Measurements from ENCODE around the gene FFAR1. TPM values are rescaled to one million over a fixed set of nuclear protein-coding genes. Genes with fewer than 3 reads are reported as not detected.

Gene FFAR1
- total RNA-seq, 4 donors from 2014 or later: not detected

- DNase-seq (ENCODE audit: low spot score in 2 of 2): no peak
- TF ChIP-seq CTCF (IDR thresholded peaks at IDR 0.05): no peak
- TF ChIP-seq POLR2A (IDR thresholded peaks at IDR 0.05): no peak
- intact Hi-C loops (cut with DNase I; ENCODE audit: low total_unique reads): no loop called here
- WGBS, 2 donors: 93 to 96% methylated on average over 2 of the region's 2 CpGs
- H3K4me3 ChIP-seq (ENCODE audit: low read depth, poor library complexity, severe bottlenecking): no peak overlapping the region
These were observed 45.7 kb upstream of the FFAR1 start for GRCh38 chr19:35301961-35302360.

DNA sequence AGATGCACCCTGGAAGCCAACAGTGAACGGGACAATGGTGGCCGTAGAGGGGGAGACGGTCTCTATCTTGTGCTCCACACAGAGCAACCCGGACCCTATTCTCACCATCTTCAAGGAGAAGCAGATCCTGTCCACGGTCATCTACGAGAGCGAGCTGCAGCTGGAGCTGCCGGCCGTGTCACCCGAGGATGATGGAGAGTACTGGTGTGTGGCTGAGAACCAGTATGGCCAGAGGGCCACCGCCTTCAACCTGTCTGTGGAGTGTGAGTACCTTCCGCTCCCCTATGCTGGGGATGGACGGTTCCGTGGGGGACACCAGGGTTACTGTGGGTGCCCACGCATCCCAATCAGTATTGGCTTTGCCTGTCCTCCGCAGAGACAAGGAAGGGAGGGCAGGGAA lies 45.3 kb upstream of the FFAR1 start:
- DNase-seq (ENCODE audit: low spot score in 2 of 2): no peak
- intact Hi-C loops (cut with DNase I; ENCODE audit: low total_unique reads): no loop called here
- TF ChIP-seq POLR2A (IDR thresholded peaks at IDR 0.05): no peak
- TF ChIP-seq CTCF (IDR thresholded peaks at IDR 0.05): no peak
- no peak overlapping the region for H3K4me3 ChIP-seq (ENCODE audit: low read depth, poor library complexity, severe bottlenecking)
- WGBS, 2 donors: 81 to 85% methylated on average over 14 to 16 of the region's 16 CpGs

DNA sequence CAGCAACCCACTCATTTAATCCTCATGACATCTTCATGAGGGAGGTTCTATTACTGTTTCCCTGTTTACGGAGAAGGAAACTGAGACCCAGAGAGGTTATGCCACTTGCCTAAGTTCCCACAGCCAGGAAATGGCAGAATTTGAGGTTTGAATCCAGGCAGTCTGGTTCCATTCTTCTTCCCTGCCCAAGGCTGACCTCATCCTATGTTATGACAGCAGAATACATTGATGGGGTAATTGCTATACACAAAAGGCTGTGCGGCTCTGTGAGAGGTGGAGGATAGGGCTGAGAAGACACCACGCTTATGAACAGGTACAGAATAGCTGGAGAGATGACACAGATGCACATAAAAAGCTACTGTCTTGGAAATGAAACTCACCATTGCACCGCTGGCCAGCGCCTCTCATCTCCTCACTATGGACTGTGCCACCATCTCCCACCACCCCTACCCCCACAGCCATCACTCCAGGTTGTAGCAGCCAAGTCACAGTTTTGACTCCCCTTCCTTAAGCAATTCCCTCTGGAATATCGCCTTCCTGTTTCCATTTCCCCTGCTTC lies 44.3 kb upstream of the FFAR1 start:
- H3K4me3 ChIP-seq (ENCODE audit: low read depth, poor library complexity, severe bottlenecking): no peak overlapping the region
- no peak for DNase-seq (ENCODE audit: low spot score in 2 of 2)
- WGBS, 2 donors: 83 to 85% methylated on average over 6 of the region's 6 CpGs
- intact Hi-C loops (cut with DNase I; ENCODE audit: low total_unique reads): no loop called here
- no peak for TF ChIP-seq POLR2A (IDR thresholded peaks at IDR 0.05)
- TF ChIP-seq CTCF (IDR thresholded peaks at IDR 0.05): no peak

GRCh38 chr19:35304036-35304435 lies 43.7 kb upstream of the FFAR1 start:
- DNase-seq (ENCODE audit: low spot score in 2 of 2): no peak
- WGBS, 2 donors: 85 to 86% methylated on average over 11 of the region's 11 CpGs
- intact Hi-C loops (cut with DNase I; ENCODE audit: low total_unique reads): no loop called here
- H3K4me3 ChIP-seq (ENCODE audit: low read depth, poor library complexity, severe bottlenecking): no peak overlapping the region
- TF ChIP-seq CTCF (IDR thresholded peaks at IDR 0.05) (no peak), POLR2A (IDR thresholded peaks at IDR 0.05) (no peak)

- H3K4me3 ChIP-seq (ENCODE audit: low read depth, poor library complexity, severe bottlenecking): no peak overlapping the region
- 83 to 93% methylated on average over 6 of the region's 6 CpGs for WGBS, 2 donors
- no peak for TF ChIP-seq CTCF (IDR thresholded peaks at IDR 0.05)
- no peak for TF ChIP-seq POLR2A (IDR thresholded peaks at IDR 0.05)
- intact Hi-C loops (cut with DNase I; ENCODE audit: low total_unique reads): no loop called here
- DNase-seq (ENCODE audit: low spot score in 2 of 2): no peak
These were observed 42.5 kb upstream of the FFAR1 start for GRCh38 chr19:35305181-35305580.

Measured in lower leg skin (tissue), 4 donors.